ENCODE results near the gene RNU5D-1.
"Not testable (repeated sequence)": the region's sequence is repeated elsewhere in the genome, so short reads cannot be mapped to it uniquely, and the experiment has no call there.

Gene RNU5D-1

GRCh38 chr1:44730741-44731512 lies at the start of gene RNU5D-1:
TSS of gene RNU5D-1 (minus strand) at chr1:44731170.
- DNase-seq = peak; percentile 96

GRCh38 chr1:44780583-44781121 lies 49.7 kb upstream of the RNU5D-1 start:
- DNase-seq = no peak

GRCh38 chr1:44778705-44779576 lies 48.0 kb upstream of the RNU5D-1 start:
- DNase-seq = no peak

- no peak for DNase-seq
Measured at GRCh38 chr1:44777969-44778635, 47.1 kb upstream of the RNU5D-1 start.

- DNase-seq = no peak
Measured at GRCh38 chr1:44777547-44777946, 46.6 kb upstream of the RNU5D-1 start.

- no peak for DNase-seq
Measured at GRCh38 chr1:44776730-44777068, 45.7 kb upstream of the RNU5D-1 start.

GRCh38 chr1:44775930-44776729 lies 45.2 kb upstream of the RNU5D-1 start:
- DNase-seq = peak; percentile 79

GRCh38 chr1:44775078-44775929 lies 44.3 kb upstream of the RNU5D-1 start, which contains the start of gene RPS8:
TSS of gene RPS8 (plus strand) at chr1:44775540. CDS start at chr1:44775597, 57 bp downstream.
- DNase-seq = peak; percentile 96

- DNase-seq = not testable (repeated sequence)
Measured at GRCh38 chr1:44766421-44766820, 35.5 kb upstream of the RNU5D-1 start.

- no peak for DNase-seq
Measured at GRCh38 chr1:44760876-44761275, 29.9 kb upstream of the RNU5D-1 start.

GRCh38 chr1:44759077-44759476 lies 28.1 kb upstream of the RNU5D-1 start:
- no peak for DNase-seq

- no peak for DNase-seq
Measured at GRCh38 chr1:44757420-44757819, 26.4 kb upstream of the RNU5D-1 start.

GRCh38 chr1:44747878-44748277 lies 16.9 kb upstream of the RNU5D-1 start:
- no peak for DNase-seq

- DNase-seq = no peak
Measured at GRCh38 chr1:44743211-44743610, 12.2 kb upstream of the RNU5D-1 start.

GRCh38 chr1:44740179-44740617 lies 9.2 kb upstream of the RNU5D-1 start:
- no peak for DNase-seq

- peak; percentile 98 for DNase-seq
Measured at GRCh38 chr1:44739307-44740178, 8.6 kb upstream of the RNU5D-1 start, which contains the start of gene KIF2C. TSS of gene KIF2C (plus strand) at chr1:44739837. CDS start at chr1:44739933, 96 bp downstream.

GRCh38 chr1:44738953-44739306 lies 8.0 kb upstream of the RNU5D-1 start:
- DNase-seq = not testable (repeated sequence)

- no peak for DNase-seq
Measured at GRCh38 chr1:44735992-44736391, 5.0 kb upstream of the RNU5D-1 start.

- no peak for DNase-seq
Measured at GRCh38 chr1:44733784-44734183, 2.8 kb upstream of the RNU5D-1 start.

GRCh38 chr1:44733365-44733764 lies 2.4 kb upstream of the RNU5D-1 start:
- DNase-seq = no peak
